H1 (cell line): ENCODE results near the gene TEX264. TPM values are rescaled to one million over a fixed set of nuclear protein-coding genes. Genes with fewer than 3 reads are reported as not detected.

Source experiments
- CTCF ChIA-PET: fragments of 300-600 bp; sonication (Branson Sonifier 250); formaldehyde crosslinking; loops from one replicate; lab custom pipeline; 2021; ENCODE audit not compliant: partially characterized antibody; lab: Charles Lee
- POLR2A ChIA-PET: fragments of 300-600 bp; sonication (Branson Sonifier 250); formaldehyde crosslinking; loops from one replicate; lab custom pipeline; 2021; ENCODE audit warnings: inconsistent platforms; ENCODE audit not compliant: partially characterized antibody; lab: Charles Lee
- DNase-seq, 2 experiments: peaks; one replicate each; pipeline versions ENCODE4 v3.0.0 to v3.0.0-alpha.2; 2010 to 2022; ENCODE audit warnings: low spot score in 2 of 2, low read depth in 1 of 2, mixed read lengths in 1 of 2
- FAIRE-seq: peaks from 2 replicates; lab custom pipeline; 2011; peaks lifted over from hg19 to GRCh38; lab: Jason Lieb, UNC
- H2AFZ ChIP-seq: 2 replicates; pipeline ENCODE4 v1.8.1; 2012; ENCODE audit warnings: low read length, inconsistent platforms
- H2AK5ac ChIP-seq: 2 replicates; pipeline ENCODE4 v1.6.1; 2013; ENCODE audit warnings: low read depth, low read length
- H2BK120ac ChIP-seq: replicated peaks from 2 replicates; pipeline ENCODE3; 2013; ENCODE audit warnings: low read depth, low read length, inconsistent platforms
- H2BK12ac ChIP-seq: 2 replicates; pipeline ENCODE4 v1.6.1; 2013; ENCODE audit warnings: low read depth, low read length
- H2BK15ac ChIP-seq: 2 replicates; pipeline ENCODE4 v1.6.1; 2013; ENCODE audit warnings: low read length
- H2BK20ac ChIP-seq: 2 replicates; pipeline ENCODE4 v1.6.1; 2013; ENCODE audit warnings: low read length
- H2BK5ac ChIP-seq: 2 replicates; pipeline ENCODE4 v1.6.1; 2013; ENCODE audit warnings: low read depth, low read length
- H3K14ac ChIP-seq: 2 replicates; pipeline ENCODE4 v1.6.1; 2013; ENCODE audit warnings: inconsistent platforms; ENCODE audit not compliant: insufficient read length
- H3K18ac ChIP-seq: 2 replicates; pipeline ENCODE4 v1.6.1; 2013; ENCODE audit warnings: low read length; ENCODE audit errors: extremely low read depth
- H3K23ac ChIP-seq: 2 replicates; pipeline ENCODE4 v1.6.1; 2013; ENCODE audit warnings: inconsistent platforms; ENCODE audit not compliant: insufficient read length
- H3K23me2 ChIP-seq: 2 replicates; pipeline ENCODE4 v1.6.1; 2013; ENCODE audit warnings: low read depth, low read length
- H3K27ac ChIP-seq: 2 replicates; pipeline ENCODE4 v1.6.1; 2011; ENCODE audit warnings: low read depth, low read length, inconsistent platforms
- H3K27me3 ChIP-seq, 4 experiments: replicated peaks in 1 of 4; 1 replicate in 1 of 4; 2 replicates in 3 of 4; pipeline versions ENCODE4 v1.6.1 to v1.8.1; 2011 to 2013; ENCODE audit warnings: low read length in 3 of 4, mild to moderate bottlenecking in 3 of 4, inconsistent platforms in 2 of 4, mixed read lengths in 2 of 4, moderate library complexity in 1 of 4; ENCODE audit not compliant: control insufficient read depth in 3 of 4, insufficient read depth in 3 of 4; ENCODE audit errors: extremely low read depth in 1 of 4
- H3K36me3 ChIP-seq, 4 experiments: 2 replicates each; pipeline versions ENCODE4 v1.6.1 to v1.8.1; 2011 to 2013; ENCODE audit warnings: mild to moderate bottlenecking in 4 of 4, low read length in 3 of 4, moderate library complexity in 2 of 4, control low read depth in 1 of 4, inconsistent platforms in 1 of 4; ENCODE audit not compliant: insufficient read depth in 4 of 4, control insufficient read depth in 2 of 4
- H3K4ac ChIP-seq: replicated peaks from 2 replicates; pipeline ENCODE3; 2013; ENCODE audit warnings: low read length, low read depth, mixed read lengths, inconsistent platforms; ENCODE audit not compliant: insufficient read length
- H3K4me1 ChIP-seq, 4 experiments: replicated peaks in 1 of 4; 1 replicate in 1 of 4; 2 replicates in 3 of 4; pipeline versions ENCODE4 v1.6.1 to v1.8.1; 2011 to 2013; ENCODE audit warnings: low read length in 3 of 4, inconsistent platforms in 2 of 4, mixed read lengths in 1 of 4; ENCODE audit not compliant: insufficient read depth in 4 of 4, control insufficient read depth in 3 of 4
- H3K4me2 ChIP-seq, 2 experiments: 2 replicates each; pipeline versions ENCODE4 v1.6.1 to v1.8.1; 2011 to 2013; ENCODE audit warnings: low read depth in 2 of 2, low read length in 2 of 2, control low read depth in 1 of 2, inconsistent platforms in 1 of 2, mild to moderate bottlenecking in 1 of 2; ENCODE audit not compliant: insufficient read depth in 1 of 2
- H3K4me3 ChIP-seq, 4 experiments: fragments of 200-600, 300-600 bp in 1 of 4; sonication (generic), shearing (Covaris generic), sonication (Bioruptor Twin) in 1 of 4; 2 replicates each; pipeline versions ENCODE4 v1.5.1 to v1.8.1; 2011 to 2016; ENCODE audit warnings: low read length in 4 of 4, low read depth in 3 of 4, control low read depth in 2 of 4, inconsistent platforms in 2 of 4, mild to moderate bottlenecking in 2 of 4, mixed read lengths in 1 of 4, moderate library complexity in 1 of 4; ENCODE audit not compliant: insufficient read depth in 2 of 4; ENCODE audit errors: extremely low read depth in 1 of 4
- H3K56ac ChIP-seq: replicated peaks from 2 replicates; pipeline ENCODE3; 2013; ENCODE audit warnings: low read depth, mild to moderate bottlenecking, mixed read lengths, low read length, inconsistent platforms; ENCODE audit not compliant: insufficient read length
- H3K79me1 ChIP-seq: 2 replicates; pipeline ENCODE4 v1.6.1; 2013; ENCODE audit warnings: low read depth, low read length, control low read depth
- H3K79me2 ChIP-seq, 2 experiments: 2 replicates each; pipeline versions ENCODE4 v1.6.1 to v1.8.1; 2012 to 2013; ENCODE audit warnings: low read length in 2 of 2, mild to moderate bottlenecking in 2 of 2, inconsistent platforms in 1 of 2; ENCODE audit not compliant: insufficient read depth in 2 of 2, control insufficient read depth in 1 of 2
- H3K9ac ChIP-seq, 4 experiments: replicated peaks in 1 of 4; 1 replicate in 1 of 4; 2 replicates in 3 of 4; pipeline versions ENCODE4 v1.6.1 to v1.8.1; 2011 to 2013; ENCODE audit warnings: low read depth in 3 of 4, low read length in 3 of 4, control low read depth in 2 of 4, mild to moderate bottlenecking in 2 of 4, moderate library complexity in 2 of 4, inconsistent platforms in 1 of 4; ENCODE audit errors: extremely low read depth in 1 of 4
- H3K9me3 ChIP-seq, 2 experiments: 2 replicates each; pipeline versions ENCODE4 v1.6.1 to v1.8.1; 2012 to 2013; ENCODE audit warnings: mild to moderate bottlenecking in 2 of 2, moderate library complexity in 2 of 2, control low read depth in 1 of 2, inconsistent platforms in 1 of 2, low read depth in 1 of 2, low read length in 1 of 2, mixed read lengths in 1 of 2; ENCODE audit not compliant: insufficient read depth in 2 of 2
- H4K20me1 ChIP-seq, 2 experiments: replicated peaks in 1 of 2; 2 replicates each; pipeline versions ENCODE3 to v1.8.1; 2011 to 2013; ENCODE audit warnings: inconsistent platforms in 2 of 2, low read length in 2 of 2, mild to moderate bottlenecking in 1 of 2; ENCODE audit not compliant: insufficient read depth in 2 of 2, control insufficient read depth in 1 of 2
- H4K5ac ChIP-seq: 2 replicates; pipeline ENCODE4 v1.6.1; 2013; ENCODE audit warnings: low read length, low read depth, mixed read lengths, inconsistent platforms; ENCODE audit not compliant: insufficient read length
- H4K8ac ChIP-seq: 2 replicates; pipeline ENCODE4 v1.8.0; 2013; ENCODE audit warnings: mild to moderate bottlenecking, moderate library complexity, low read length, inconsistent platforms; ENCODE audit not compliant: insufficient read depth; ENCODE audit errors: extremely low read depth
- H4K91ac ChIP-seq: replicated peaks from 2 replicates; pipeline ENCODE3; 2013; ENCODE audit warnings: low read length, mixed read lengths, inconsistent platforms; ENCODE audit not compliant: insufficient read length
- BRCA1 ChIP-seq: IDR thresholded peaks from 2 replicates; pipeline ENCODE4 v1.6.1; 2012; ENCODE audit warnings: low read depth, low read length, improper control_type of control experiment
- CHD2 ChIP-seq: IDR thresholded peaks from 2 replicates; pipeline ENCODE4 v1.6.1; 2012; ENCODE audit warnings: low read length, improper control_type of control experiment
- CTCF ChIP-seq, 3 experiments: IDR thresholded peaks; 1 replicate in 2 of 3; 2 replicates in 1 of 3; pipeline versions ENCODE4 v1.5.1 to v1.6.1; 2011; ENCODE audit warnings: low read length in 3 of 3, mild to moderate bottlenecking in 3 of 3, inconsistent platforms in 2 of 3, low read depth in 1 of 3, moderate library complexity in 1 of 3; ENCODE audit not compliant: insufficient read depth in 1 of 3; ENCODE audit errors: control extremely low read depth in 1 of 3
- EP300 ChIP-seq, 2 experiments: IDR thresholded peaks; 1 replicate in 1 of 2; 2 replicates in 1 of 2; pipeline ENCODE4 v1.6.1; 2011 to 2012; ENCODE audit warnings: low read depth in 2 of 2, low read length in 2 of 2, mild to moderate bottlenecking in 2 of 2, borderline replicate concordance in 1 of 2, inconsistent platforms in 1 of 2, moderate library complexity in 1 of 2
- EZH2 ChIP-seq: fragments of 200-600 bp; sonication (generic); IDR thresholded peaks from 2 replicates; pipeline ENCODE4 v1.7.1; 2012; ENCODE audit warnings: low read depth, mild to moderate bottlenecking, moderate library complexity, low read length, inconsistent platforms; ENCODE audit not compliant: severe bottlenecking
- POLR2A ChIP-seq, 2 experiments: IDR thresholded peaks; 1 replicate in 1 of 2; 2 replicates in 1 of 2; pipeline ENCODE4 v1.6.1; 2011; ENCODE audit warnings: low read depth in 2 of 2, low read length in 2 of 2, mild to moderate bottlenecking in 2 of 2; ENCODE audit errors: control extremely low read depth in 1 of 2
- POLR2AphosphoS5 ChIP-seq: IDR thresholded peaks from 2 replicates; pipeline ENCODE4 v1.6.1; 2011; ENCODE audit warnings: low read depth, low read length
- POU5F1 ChIP-seq: IDR thresholded peaks from 2 replicates; pipeline ENCODE4 v1.6.1; 2011; ENCODE audit warnings: low read depth, mild to moderate bottlenecking, low read length, moderate library complexity
- RNF2 ChIP-seq: fragments of 200-900, 300-1000 bp; sonication (generic); IDR thresholded peaks from 2 replicates; pipeline ENCODE4 v1.7.1; 2016; ENCODE audit warnings: borderline replicate concordance, low read depth, mild to moderate bottlenecking, antibody characterized with exemption, low read length; ENCODE audit not compliant: poor library complexity, severe bottlenecking; ENCODE audit errors: missing control alignments
- polyA plus RNA-seq, 7 experiments: library from polyadenylated mRNA; depleted of rRNA in 3 of 7; stranded (reverse) in 5 of 7; unstranded in 2 of 7; fragments of >200 nt in 5 of 7; fragments of 200-250 nt in 2 of 7; gene quantifications; 1 replicate in 5 of 7; 2 replicates in 1 of 7; 4 replicates in 1 of 7; pipeline versions ENCODE4 v1.2.1 to v1.2.3, GENCODE V29; 2011 to 2013; ENCODE audit warnings: missing spikeins in 2 of 7, mixed read lengths in 2 of 7
- total RNA-seq: library from RNA; stranded (reverse); fragmentation: NEBNext Ultra II Directional; extraction: Animal tissue kit (Norgen Biotek cat#: 25700); gene quantifications from 2 replicates; pipeline ENCODE4 v1.2.1, GENCODE V29; 2021

TEX264 gene
- total and polyA plus RNA-seq, 2 of the 8 experiments (the other 6 are each of a cell fraction or from before 2014, with no cell fraction given), result 11.2 to 35.6 TPM

- Histone ChIP-seq H2BK20ac (no peak overlapping the region), H3K18ac (no peak overlapping the region), H3K27ac (no peak overlapping the region), H3K4me3 (no peak overlapping the region), H2BK15ac (no peak overlapping the region), H3K4me2 (no peak overlapping the region), H3K14ac (no peak overlapping the region), H2BK12ac (no peak overlapping the region), H3K23me2 (peaks cover 1% of the 10 kb centered on the region; the same call in 1 of the 2 replicates), H3K79me1 (no peaks in the 10 kb centered on the region), H3K36me3 (no peaks in the 10 kb centered on the region), H4K91ac (no peak overlapping the region), H4K8ac (no peak overlapping the region), H3K23ac (no peak overlapping the region), H3K79me2 (no peaks in the 10 kb centered on the region), H3K56ac (no peak overlapping the region), H3K4ac (no peak overlapping the region), H3K9me3 (no peaks in the 10 kb centered on the region), H2AK5ac (no peak overlapping the region), H4K5ac (no peak overlapping the region), H3K27me3 (no peaks in the 10 kb centered on the region), H3K9ac (no peak overlapping the region), H3K4me1 (no peaks in the 10 kb centered on the region), H2AFZ (no peak overlapping the region), H2BK5ac (no peak overlapping the region), H2BK120ac (no peak overlapping the region), H4K20me1 (no peaks in the 10 kb centered on the region)
- ChIA-PET POLR2A (interaction anchor here (0.5 kb wide), 1 partner anchor 269 kb away, joined by 4 read pairs; no protein-coding TSS in a partner anchor), CTCF (interaction anchor here (1.8 to 2.2 kb wide), 2 partner anchors 8 to 46 kb away, joined by 5 to 12 read pairs; no protein-coding TSS in a partner anchor)
- FAIRE-seq, result no peak
- no peak for DNase-seq
- TF ChIP-seq POU5F1, result no peak
- no peak for TF ChIP-seq CTCF (IDR thresholded peaks at IDR 0.05; ENCODE audit: control extremely low read depth in 1 of 3, insufficient read depth in 1 of 3, low read depth in 1 of 3, low read length in 3 of 3)
- TF ChIP-seq BRCA1, result no peak
- TF ChIP-seq EP300 (IDR thresholded peaks at IDR 0.05; ENCODE audit: borderline replicate concordance in 1 of 2, low read depth in 2 of 2, low read length in 2 of 2), result no peak
- TF ChIP-seq POLR2AphosphoS5, result no peak
- TF ChIP-seq RNF2, result no peak
- no peak for TF ChIP-seq CHD2
- TF ChIP-seq POLR2A (IDR thresholded peaks at IDR 0.05; ENCODE audit: control extremely low read depth in 1 of 2, low read depth in 2 of 2, low read length in 2 of 2), result no peak
- TF ChIP-seq EZH2, result no peak
Measured at GRCh38 chr3:51727500-51727899, 56.4 kb downstream of the TEX264 start.
